ENCODE results near the gene EXOC4.

The EXOC4 gene

GRCh38 chr7:133794479-133794878 lies 541.6 kb downstream of the EXOC4 start:
- no peak for TF ChIP-seq CTCF (IDR thresholded peaks at IDR 0.05)

GRCh38 chr7:133795068-133795665 lies 542.3 kb downstream of the EXOC4 start:
- TF ChIP-seq CTCF (IDR thresholded peaks at IDR 0.05): no peak

- TF ChIP-seq CTCF (IDR thresholded peaks at IDR 0.05): no peak
These were observed 544.2 kb downstream of the EXOC4 start for GRCh38 chr7:133796782-133797745.

GRCh38 chr7:133797818-133798520 lies 545.1 kb downstream of the EXOC4 start:
- no peak for TF ChIP-seq CTCF (IDR thresholded peaks at IDR 0.05)

GRCh38 chr7:133801341-133801740 lies 548.5 kb downstream of the EXOC4 start:
- no peak for TF ChIP-seq CTCF (IDR thresholded peaks at IDR 0.05)

- TF ChIP-seq CTCF (IDR thresholded peaks at IDR 0.05): no peak
These were observed 551.2 kb downstream of the EXOC4 start for GRCh38 chr7:133804127-133804526.

GRCh38 chr7:133805426-133805825 lies 552.5 kb downstream of the EXOC4 start:
- no peak for TF ChIP-seq CTCF (IDR thresholded peaks at IDR 0.05)

All from LNCAP (cell line).